ACHN (cell line): ENCODE data around the gene OR6B2.
"Not testable (repeated sequence)": the region's sequence is repeated elsewhere in the genome, so short reads cannot be mapped to it uniquely, and the experiment has no call there.

ENCODE experiments used
- DNase-seq: peaks from one replicate; pipeline ENCODE4 v3.0.0-alpha.2; 2015
- in situ Hi-C: cut with HindIII; loops from 2 replicates; pipeline ENCODE4 v1.10.0; 2017; ENCODE audit warnings: low sequenced_read_pairs, low pct_ligation_motif_present, low pct_unique_long_range_greater_than_20kb

The OR6B2 gene

DNA sequence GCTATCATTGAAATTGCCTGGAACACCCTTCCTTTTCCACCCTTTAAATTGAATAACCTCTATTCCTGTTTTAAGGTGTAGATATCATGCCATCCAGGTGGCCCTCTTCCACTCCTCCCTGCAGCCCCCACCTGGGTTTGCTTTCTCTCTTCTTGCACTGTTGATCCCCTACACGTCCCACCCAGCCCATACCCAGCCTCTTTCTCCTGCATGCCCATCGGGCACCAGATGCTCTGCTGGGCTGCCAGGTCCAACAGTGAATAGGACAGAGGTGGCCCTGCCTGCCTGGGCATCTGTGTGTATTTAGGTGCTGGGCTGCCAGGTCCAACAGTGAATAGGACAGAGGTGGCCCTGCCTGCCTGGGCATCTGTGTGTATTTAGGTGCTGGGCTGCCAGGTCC is 13.9 kb upstream of the OR6B2 start:
- in situ Hi-C loops, DNase-seq: not testable (repeated sequence)

DNA sequence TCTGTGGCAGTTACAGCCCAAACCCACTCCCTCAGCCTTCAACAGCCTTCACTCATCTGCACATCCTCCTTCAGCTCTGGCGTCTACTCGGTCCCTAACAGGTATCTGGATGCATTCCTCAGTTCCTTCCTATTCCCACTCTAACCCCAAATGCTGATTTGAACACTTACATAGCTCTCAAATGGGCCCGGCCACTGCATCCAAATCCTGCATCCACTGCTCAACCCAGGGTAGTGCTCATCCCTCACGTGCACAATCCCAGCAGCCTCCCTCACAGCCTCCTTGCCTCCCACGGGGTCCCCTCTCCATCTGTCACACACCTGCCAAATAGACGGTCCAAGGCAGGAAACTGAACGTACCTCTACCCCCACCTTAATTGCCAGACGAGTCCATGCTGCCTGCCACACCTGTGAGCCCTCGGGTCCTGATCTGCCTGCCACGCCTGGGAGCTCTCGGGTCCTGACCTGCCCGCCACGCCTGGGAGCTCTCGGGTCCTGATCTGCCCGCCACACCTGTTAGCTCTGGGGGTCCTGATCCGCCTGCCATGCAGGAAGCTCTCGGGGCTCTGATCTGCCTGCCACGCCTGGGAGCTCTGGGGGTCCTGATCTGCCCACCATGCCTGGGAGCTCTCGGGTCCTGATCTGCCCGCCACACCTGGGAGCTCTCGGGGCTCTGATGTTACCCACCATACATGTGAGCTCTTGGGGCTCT is 13.2 kb upstream of the OR6B2 start:
- in situ Hi-C loops, result no loop called here
- DNase-seq, result no peak

DNA sequence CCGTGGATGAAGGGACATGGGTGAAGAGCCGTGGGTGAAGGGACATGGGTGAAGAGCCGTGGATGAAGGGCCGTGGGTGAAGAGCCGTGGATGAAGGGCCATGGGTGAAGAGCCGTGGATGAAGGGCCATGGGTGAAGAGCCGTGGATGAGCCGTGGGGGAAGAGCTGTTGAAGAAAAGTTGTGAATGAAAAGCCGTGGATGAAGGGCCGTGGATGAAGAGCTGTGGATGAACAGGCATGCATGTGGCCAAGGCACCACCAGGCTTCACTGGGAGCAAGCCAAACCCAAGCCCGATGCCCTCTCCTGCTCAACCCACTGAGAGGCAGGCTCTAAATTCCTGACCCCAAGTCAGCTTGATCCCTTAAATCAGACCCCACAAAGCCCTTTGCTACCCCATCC is 12.5 kb upstream of the OR6B2 start:
- DNase-seq, result no peak
- in situ Hi-C loops, result no loop called here

DNA sequence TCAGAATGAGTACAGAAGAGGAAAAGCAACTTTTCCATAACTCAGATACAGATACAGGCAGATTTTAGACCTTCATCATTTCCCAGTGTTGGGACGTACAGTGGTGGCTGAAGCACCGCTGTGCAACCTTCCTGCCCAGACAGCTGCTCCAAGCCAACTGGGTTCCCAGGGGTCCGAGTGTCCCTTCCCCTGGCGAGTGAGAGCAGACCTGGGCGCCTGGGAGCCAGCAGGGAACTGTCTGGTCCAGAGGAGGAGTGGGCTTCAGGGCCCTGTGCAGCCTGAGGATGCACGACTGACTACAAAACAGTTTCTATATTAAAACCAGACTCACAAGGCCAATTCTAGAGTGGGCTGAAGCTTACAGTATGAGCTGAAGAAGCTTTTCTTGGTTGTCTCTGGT is 11.1 kb upstream of the OR6B2 start:
- in situ Hi-C loops, result no loop called here
- DNase-seq, result no peak

DNA sequence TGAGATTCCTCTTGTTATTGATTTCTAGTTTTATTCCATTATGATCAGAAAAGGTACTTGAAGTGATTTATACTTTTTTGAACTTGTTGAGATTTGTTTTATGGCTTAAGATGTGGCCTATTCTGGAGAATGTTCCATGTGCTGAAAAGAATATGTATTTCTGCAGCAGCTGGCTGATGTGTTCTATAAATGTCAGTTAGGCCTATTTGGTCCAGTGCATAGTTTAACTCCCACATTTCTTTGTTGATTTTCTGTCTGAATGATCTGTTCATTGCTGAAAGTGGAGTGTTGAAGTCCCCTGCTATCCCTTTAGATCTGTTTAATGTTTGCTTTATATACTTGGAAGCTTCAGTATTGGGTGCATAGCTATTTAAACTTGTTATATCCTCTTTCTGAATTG is 7.1 kb upstream of the OR6B2 start:
- in situ Hi-C loops, result no loop called here
- no peak for DNase-seq

DNA sequence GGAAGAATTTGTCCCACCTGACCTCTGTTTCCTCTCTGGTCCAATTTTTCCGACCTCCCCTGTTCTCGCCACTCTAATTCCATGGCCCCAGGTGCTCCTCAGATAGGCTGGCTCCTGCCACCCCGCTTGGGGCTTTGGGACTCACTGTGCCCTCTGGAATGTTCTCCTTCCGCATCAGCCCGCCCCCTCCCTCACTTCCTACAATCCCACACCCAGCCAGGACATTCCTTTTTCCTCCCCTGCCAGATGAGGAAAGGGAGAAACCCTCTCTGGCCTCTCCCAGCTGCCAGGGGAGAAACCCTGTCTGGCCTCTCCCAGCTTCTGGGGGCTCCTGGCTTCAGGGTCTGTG is 3.1 kb upstream of the OR6B2 start:
- DNase-seq, result no peak
- in situ Hi-C loops, result no loop called here

DNA sequence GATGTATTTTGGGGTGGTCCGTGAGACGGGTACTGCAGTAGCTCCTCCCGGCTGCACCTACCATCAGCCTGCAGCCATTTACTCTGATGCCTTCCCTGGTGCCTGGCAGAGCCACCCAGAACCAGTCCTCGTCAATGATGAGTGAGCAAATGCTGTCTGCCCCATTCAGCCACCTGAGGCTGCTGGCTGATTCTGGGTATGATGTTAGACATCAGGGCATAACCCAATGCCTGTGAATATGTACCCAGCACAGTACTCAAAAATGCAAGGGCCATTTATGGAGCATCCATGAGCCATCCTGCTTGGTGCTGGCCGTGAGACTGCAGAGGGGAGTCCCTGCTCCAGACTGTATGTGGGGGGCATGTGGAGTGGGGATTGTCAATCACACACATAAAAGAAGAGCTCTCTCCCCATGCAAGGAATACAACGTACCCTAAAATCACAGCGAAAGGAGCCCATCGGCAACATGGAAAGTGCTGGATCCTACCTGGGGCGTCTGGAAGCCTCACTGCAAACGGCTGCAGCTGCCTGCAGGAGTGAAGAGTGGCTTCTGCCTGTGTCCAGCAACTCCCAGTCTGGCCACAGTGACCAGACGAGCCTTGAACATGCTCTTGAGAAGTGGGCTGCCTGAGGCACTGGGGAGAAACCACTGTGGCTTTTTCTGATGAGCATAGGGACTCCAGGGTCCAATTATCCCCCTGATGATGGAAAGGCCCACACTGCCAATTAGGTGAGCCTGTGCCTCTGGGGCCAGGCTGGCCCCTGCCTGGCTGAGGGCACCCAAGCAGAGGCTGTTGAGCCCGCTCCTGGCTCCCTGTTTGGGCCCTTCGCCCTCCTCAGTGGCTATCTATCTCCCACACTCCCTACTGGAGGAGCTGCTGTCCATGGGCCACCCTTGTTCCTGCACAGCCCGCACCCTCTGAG is 2.4 kb upstream of the OR6B2 start:
- in situ Hi-C loops, result no loop called here
- DNase-seq, result no peak

DNA sequence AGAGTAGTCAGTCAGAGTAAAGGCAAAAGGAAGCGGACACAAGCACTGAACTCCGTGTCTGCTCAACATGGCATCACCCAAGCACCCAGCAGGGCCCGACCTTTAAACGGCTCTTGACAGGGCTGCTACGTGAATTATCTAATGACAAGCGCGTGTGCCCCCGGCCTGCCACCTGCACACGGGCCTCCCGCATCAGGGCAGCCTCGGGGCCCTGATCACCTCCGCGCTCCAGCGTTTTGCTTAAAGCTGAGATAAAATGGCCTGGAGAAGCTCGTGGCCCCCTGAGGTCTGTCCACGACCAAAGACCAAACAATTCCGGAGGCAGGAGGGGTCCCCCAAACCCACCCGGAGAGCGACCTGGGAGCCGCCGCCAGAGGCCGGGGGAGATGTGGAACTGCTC is 5.5 kb downstream of the OR6B2 start:
- DNase-seq, result peak; percentile 4
- in situ Hi-C loops, result no loop called here

DNA sequence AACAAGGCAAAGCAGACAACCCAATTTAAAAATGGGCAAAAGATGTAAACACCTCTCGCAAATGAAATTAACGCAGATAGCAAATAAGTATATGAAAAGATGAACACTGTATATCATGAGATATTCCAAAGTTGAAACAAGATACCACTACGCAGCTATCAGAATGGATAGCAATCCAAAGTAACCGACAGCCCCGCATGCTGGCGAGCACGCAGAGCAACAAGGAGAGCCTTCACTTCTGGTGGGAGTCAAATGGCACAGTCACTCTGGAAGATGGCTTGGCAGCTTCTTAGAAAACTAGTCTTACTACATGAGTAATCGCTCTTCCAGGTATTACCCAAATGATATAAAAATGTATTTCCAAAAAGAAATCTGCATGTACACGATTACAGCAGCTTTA is 6.4 kb downstream of the OR6B2 start:
- no peak for DNase-seq
- in situ Hi-C loops, result no loop called here

DNA sequence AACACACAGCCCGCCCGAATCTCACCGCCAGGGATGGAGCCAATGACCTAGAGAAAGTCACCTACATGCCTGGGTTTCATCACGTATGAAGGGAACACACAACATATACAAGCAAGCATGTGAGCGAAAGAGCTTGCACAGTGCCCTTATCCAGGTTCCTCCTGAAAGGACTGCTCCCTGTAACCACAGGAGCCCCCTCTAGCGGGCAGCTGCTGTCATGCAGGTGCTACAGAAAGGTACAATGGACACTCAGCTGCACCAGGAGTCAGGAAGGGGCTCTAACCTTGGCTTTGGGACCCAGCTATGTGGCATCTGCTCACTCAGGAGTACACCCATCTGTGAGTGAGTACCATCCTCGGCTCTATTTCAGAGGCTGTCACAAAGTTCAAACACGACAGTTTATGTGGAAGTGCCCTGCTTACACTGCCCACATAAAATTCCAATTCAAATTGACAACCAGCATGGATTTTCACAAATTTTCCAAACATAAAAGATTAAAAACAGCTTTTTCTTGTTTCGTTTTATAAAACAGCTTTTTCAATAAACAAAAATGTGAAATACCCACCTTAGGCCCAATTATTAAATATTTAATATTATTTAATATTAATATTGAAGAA is 8.6 kb downstream of the OR6B2 start:
- in situ Hi-C loops, result no loop called here

DNA sequence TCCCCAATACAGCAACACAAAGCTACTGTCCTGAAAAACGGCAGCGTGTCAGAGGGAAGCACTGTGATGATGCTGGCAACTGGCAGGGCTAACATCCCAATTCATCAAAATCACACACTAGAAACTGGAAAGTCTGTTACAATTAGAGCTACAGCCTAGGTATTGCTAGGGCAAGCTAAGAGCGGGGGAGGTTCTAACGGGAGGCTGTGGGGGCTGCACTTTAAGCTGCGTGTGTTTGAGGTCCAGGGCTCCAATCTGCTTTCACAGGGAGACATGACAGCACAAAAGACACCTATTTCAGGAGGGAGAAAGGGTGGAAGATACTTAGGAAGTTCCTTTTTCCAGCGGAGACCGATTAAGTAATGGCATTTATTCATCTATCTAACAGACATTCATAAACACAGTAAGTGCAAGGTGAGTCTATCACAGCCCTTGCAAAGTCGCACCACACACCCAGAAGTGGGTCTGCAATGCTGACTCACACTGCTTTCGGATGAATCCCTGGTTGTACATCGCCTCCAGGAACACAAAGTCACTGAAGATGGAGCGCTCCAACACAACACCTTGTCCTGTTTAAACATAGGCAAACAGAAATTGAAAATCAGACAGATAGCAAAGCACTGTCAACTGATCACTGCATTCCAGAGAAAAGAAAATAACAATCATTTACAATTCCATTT is 12.0 kb downstream of the OR6B2 start:
- no peak for DNase-seq
- in situ Hi-C loops, result no loop called here

More for the DNA sequence above, 8.6 kb downstream of the OR6B2 start:
- DNase-seq, result peak; percentile 78

DNA sequence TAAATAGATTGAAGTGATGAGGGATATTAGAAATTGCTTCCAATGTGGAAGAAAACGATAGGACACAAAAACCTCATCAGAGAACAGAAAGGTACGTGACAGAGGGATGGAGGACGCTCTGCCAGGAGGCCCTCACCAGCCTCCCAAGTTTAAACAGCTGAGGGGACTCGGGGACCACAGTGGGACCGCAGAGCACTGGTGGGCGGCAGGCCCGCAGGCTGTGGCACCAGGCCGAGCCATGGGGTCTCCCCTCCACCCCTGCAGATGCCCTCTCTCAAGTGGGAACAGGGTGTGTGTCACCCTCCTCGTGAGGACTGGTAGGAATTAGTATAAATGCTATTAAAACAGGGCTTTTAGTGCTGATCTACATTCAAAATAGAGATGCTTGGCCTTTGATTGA is 15.9 kb downstream of the OR6B2 start:
- DNase-seq, result no peak
- in situ Hi-C loops, result no loop called here

DNA sequence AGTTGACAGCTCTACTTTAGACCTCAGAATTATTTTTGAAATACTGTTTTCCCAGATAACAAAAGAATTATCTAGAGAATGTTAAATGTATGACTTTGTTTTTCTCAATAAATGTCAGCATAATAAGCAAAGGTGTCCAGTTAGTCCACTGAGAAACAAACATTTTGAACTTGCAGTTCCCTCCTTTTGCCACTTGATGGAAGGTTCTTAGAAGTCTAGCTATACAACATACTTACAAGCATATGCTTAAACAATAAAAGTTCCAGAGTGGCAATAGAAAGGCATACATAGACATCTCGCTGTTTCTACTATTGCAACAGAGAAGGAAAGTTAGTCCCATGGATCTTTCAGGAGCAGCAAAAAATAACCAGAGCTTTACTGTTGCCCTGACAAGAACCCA is 16.9 kb downstream of the OR6B2 start:
- DNase-seq, result peak; percentile 44

DNA sequence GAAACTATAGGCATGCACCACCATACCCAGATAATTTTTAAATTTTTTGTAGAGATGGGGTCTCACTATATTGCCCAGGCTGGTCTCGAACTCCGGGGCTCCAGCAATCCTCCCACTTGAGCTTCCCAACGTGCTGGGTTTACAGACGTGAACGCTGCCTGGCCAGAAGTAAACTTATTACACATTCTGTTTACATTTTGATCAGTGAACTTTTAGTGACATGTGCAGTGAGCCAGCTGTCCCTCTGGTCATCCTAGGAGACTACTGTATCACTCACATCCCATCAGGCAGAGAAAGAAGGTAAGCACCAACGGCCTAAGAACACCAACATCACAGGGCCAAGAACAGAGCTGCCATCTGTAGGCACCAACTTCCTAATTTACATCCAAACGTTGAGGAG is 27.2 kb downstream of the OR6B2 start:
- in situ Hi-C loops, result no loop called here
- DNase-seq, result no peak

More for the DNA sequence above, 16.9 kb downstream of the OR6B2 start:
- in situ Hi-C loops, result no loop called here

DNA sequence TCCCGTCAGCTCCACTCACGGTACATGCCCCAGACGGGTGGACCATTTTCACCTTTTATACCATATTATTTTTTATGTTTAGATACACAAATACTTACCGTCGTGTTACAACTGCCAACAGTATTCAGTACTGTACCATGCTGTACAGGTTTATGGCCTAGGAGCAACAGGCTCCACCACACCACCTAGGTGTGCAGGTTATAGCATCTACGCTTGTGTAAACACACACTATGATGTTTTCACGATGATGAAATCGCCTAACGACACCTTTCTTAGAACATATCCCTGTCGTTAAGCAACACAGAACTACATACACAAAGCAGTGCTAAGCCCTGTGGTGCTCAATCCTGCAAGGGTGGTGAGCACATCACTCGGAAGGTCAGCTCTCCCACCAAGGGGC is 29.6 kb downstream of the OR6B2 start:
- DNase-seq, result no peak
- in situ Hi-C loops, result no loop called here

DNA sequence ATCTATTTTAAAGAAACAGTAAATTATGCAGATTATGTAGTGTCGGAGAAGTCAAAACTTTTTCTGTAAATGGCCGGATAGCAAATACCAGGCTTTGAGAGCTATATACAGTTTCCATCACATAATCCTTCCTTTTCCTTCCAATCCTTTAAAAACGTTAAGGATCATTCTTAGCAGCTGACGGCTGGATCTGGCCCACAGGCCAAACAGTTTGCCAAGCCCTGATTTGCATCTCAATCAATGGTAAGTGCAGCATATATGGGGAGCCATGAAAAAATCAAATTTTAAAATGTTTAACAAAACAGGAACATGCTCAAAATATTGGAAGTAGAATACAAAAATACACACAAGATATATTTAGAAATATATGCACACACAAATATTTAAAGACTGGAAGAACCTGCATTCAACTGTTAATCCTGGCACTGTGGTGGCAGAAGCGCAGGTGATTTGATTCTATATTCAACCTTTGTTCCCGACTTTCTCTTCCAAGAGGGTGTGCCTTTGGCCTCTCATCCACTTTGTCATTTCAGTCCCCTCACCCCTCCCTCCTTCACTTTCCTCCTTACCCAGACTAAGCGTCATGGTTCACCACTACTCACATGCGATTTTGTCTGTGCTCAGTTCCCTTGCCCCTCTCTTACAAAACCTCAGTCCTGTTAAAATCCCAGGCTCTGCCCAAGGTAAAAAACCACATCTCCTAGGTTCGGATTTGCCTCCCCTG is 32.4 kb downstream of the OR6B2 start:
- no peak for DNase-seq
- in situ Hi-C loops, result no loop called here

DNA sequence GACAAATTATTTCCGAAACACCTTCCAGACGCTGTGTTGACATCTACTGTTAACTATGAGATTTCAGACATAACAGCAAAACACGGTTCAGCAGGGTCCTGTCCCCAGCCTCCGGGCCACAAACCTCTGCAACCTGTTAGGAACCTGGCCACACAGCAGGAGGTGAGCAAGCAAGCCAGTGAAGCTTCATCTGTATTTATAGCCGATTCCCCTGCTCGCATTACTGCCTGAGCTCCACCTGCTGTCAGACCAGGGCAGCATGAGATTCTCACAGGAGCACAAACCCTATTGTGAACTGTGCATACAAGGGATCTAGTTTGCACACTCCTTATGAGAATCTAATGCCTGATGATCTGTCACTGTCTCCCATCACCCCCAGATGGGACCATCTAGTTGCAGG is 36.1 kb downstream of the OR6B2 start:
- in situ Hi-C loops, result no loop called here
- no peak for DNase-seq

DNA sequence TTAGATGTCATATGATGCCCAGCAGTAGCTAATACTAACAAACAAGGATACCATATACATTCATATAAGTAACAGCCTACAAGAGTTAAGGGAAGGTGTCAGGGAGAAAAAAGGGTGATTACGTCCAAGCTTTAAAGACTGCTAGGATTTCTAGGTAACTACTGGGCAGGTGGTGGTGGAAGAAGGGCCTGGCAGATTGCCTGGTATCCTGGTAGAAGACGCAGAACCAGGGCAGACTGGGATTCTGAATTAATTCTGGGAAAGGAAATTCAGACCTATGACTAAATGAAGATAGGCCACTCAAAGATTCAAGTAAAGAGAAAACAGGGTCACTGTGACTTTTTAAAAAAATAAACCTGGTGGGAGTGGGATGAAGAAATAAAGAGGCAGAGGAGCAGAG is 36.9 kb downstream of the OR6B2 start:
- no peak for DNase-seq
- in situ Hi-C loops, result no loop called here
